HG02885 (cell line): ENCODE measurements around the gene GABRP.

ENCODE experiments used
- ATAC-seq: cut with Tn5 transposase; IDR thresholded peaks from one replicate; pipeline ENCODE4 v1.9.1; 2021; ENCODE audit warnings: mild to moderate bottlenecking; ENCODE audit not compliant: unreplicated experiment, poor library complexity

GABRP gene

DNA sequence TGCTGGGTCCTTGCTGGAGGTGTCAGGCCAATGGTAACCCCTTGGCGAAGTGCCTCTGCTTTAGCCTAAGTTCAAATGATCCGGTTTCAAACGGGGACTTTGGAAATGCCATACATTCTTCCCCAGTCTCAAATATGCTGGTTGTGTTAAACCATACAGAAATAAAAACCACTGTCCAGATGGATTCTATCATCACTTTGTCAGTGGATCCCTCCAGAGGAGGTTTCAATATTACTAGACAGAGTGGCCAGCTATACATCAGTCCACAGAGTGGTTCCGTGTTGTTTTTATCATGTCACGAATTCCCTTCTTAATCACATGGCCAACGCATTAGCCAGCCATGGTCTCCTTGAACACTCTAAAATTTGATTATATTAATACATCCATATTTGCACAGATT, 71.0 kb downstream of the GABRP start:
- no peak for ATAC-seq

DNA sequence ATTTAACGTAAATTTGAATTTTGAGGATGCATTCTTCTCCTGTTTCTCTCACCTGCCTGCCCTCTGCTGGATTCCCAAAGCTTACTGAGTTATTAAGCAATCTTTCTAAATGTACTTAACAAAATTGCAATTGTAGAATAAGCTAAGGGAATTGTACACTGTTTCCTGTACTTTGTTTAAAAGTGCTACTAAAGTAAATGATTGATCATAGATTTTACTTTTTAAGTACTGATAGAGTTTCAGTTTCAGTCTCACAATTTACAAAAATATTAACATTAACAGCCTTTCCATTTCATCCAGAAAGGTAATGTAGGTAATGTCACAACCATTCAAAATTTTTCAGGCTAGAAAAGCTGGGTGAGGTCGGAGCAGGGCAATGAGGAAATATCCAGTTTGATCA, 73.5 kb downstream of the GABRP start:
- no peak for ATAC-seq

DNA sequence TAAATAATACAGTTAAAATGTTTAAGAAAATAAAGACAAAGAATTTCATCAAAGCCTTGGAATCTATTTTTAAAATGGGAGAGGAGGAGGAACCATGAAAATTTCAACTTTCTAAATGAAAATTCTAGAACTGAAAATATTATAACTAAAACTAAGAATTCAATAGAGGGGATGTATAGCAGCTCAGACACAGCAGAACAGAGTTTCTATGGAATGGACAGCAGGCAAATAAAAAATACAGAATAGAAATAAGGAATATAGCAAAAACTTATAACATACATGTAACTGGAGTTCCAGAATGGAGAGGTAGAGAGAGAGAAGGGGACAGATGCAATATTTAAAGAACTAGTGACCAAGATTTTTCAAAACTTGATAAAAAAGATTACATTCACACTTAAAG, 76.9 kb downstream of the GABRP start:
- ATAC-seq, result no peak

DNA sequence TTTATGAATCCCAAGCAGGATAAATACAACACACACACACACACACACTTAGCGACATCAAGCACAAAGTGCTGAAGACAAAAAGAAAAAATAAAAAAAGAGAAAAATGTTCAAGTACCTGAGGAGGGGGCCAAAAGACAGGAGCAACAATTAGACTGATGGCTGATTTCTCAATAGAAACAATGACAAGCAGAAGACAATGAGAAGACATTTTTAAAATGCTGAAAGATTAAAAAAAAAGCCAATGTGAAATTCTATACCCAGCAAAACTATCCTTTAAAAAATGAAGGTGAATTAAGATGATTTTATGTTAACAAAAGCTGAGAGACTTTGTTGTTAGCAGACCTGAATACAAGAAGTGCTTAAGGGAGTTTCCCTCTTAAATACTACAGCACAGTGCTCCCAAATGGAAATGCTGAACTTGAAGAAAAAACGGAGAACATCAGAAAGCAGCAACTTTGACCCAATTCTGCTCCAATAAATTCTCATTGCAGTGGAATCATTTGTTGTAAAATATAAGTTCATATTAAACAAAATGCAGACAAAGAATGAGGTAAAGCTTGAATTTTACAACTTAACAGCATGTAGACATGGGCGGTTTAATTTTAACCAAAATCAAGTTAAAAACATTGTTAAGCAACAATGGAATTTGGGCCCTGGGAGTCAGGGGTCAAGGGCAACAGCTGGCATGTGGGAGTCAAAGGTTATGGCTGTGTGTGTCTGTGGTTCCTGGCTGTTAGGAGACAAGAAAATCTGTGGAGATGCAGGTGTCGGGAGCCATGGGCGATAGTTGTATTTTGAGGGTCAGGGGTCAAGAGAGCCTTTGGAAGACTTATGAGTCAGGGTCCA, 77.5 kb downstream of the GABRP start:
- no peak for ATAC-seq

DNA sequence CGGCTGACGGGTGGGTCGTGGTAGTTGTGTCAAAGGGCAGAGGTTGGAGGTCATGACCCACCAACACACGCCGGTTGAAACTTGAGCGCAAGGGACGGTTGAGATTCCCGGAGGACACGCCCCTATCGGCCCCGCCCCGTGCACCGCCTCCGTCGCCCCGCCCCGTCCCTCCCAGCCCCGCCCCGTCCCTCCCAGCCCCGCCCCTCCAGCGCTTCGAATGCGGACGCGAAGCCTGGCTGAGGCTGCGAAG, 78.1 kb downstream of the GABRP start:
- no peak for ATAC-seq

DNA sequence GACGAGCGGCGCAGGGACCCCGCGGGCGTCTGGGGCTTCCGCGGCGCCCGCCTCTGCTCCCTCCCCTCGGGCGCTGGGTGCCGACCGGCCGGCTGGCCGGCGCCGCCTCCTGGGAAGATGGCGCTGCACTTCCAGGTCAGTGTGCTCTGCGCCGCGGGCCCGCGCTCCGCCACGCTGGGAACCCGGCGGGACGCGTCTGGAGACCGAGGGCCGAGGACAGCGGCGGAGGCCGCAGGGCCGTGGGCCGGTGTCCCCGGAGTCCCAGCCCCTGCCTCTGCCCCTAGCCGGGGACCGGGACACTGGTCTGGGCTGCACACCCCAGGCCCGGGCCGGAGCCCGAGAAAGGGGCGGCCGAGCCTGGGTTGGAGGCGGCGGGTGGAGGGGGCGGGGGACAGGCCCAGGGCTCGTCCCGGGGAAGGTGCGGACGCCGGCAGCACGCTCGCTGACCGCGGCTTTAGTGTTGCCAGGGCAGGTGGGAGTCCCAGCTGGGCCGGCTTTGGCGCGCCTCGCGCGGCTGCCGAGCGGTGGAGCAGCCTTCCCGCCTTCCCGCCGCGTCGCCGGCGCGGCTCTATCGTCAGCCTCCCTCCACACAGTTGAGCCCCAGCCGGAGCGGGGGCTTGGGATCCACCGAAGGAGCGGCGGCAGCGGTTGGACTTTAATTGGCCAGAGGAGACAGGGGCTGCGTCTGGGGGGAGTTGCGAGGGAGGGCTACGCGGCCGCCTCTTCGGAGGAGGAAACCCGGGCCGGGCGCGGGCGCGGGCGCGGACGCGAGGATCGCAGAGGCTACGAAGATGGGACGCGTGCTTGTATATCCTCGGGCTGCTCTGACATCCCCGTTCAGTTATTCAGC, 78.6 kb downstream of the GABRP start, which contains the start of gene RANBP17:
TSS of gene RANBP17 (plus strand) at position 102 of the 850 bp plus-strand sequence.
- no peak for ATAC-seq

DNA sequence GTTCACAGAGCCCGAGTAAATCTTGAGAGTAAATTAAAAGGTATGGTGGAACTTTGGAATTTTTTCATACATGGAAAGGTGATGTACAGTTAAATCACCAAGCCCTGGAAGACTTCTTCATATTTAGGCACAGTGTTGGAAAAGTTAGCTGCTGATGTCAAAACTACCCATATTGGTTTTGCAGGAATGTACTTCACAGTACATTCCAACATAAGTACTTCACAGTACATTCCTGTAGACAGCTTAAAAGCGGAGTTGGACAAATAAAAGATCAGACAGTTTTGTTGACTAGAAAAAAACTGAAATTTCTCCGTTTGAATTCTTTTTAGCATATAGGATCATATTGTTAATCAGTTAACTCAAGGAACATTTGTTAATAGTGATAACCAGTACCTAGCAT, 80.1 kb downstream of the GABRP start:
- no peak for ATAC-seq
